Measurements from ENCODE around the gene CCDC24. TPM values are rescaled to one million over a fixed set of nuclear protein-coding genes. Genes with fewer than 3 reads are reported as not detected.

Gene CCDC24
- total and polyA plus RNA-seq, 2 of the 13 experiments (the other 11 are each of a cell fraction or from before 2014, with no cell fraction given): 1.4 to 2.9 TPM

GRCh38 chr1:43978551-43979260 lies 12.7 kb upstream of the CCDC24 start, which contains the start of gene B4GALT2 (continued):
- peak; percentile 42 for TF ChIP-seq MYC (CRISPR knock-in tag; IDR thresholded peaks at IDR 0.05; ENCODE audit: borderline replicate concordance)
- TF ChIP-seq ZNF260 (CRISPR knock-in tag; IDR thresholded peaks at IDR 0.05; ENCODE audit: borderline replicate concordance, low read depth): no peak
- no peak for TF ChIP-seq PRMT3 (CRISPR knock-in tag; IDR thresholded peaks at IDR 0.05; ENCODE audit: borderline replicate concordance, low read depth)
- 0 out of 2 replicates have a peak, but pooled peaks have one; percentile 16 for TF ChIP-seq ZNF724P (CRISPR knock-in tag; IDR thresholded peaks at IDR 0.05; ENCODE audit: borderline replicate concordance)
- TF ChIP-seq RAD51 (IDR thresholded peaks at IDR 0.05; ENCODE audit: borderline replicate concordance): no peak
- TF ChIP-seq ZNF572 (CRISPR knock-in tag; IDR thresholded peaks at IDR 0.05): no peak
- TF ChIP-seq ZNF687 (CRISPR knock-in tag; IDR thresholded peaks at IDR 0.05): peak; percentile 80
- TF ChIP-seq HOXA5 (CRISPR knock-in tag; IDR thresholded peaks at IDR 0.05): no peak
- peak; percentile 43; the same call in 1 of the 2 replicates for TF ChIP-seq GFI1 (CRISPR knock-in tag; IDR thresholded peaks at IDR 0.05; ENCODE audit: borderline replicate concordance)
- TF ChIP-seq ZNF530 (CRISPR knock-in tag; IDR thresholded peaks at IDR 0.05; ENCODE audit: low read depth): no peak
- TF ChIP-seq BRF2 (CRISPR knock-in tag; IDR thresholded peaks at IDR 0.05): 0 out of 2 replicates have a peak, but pooled peaks have one; percentile 17
- no peak for TF ChIP-seq ATF4 (CRISPR knock-in tag; IDR thresholded peaks at IDR 0.05)
- TF ChIP-seq ZNF704 (CRISPR knock-in tag; IDR thresholded peaks at IDR 0.05; ENCODE audit: borderline replicate concordance): no peak
- TF ChIP-seq DNMT1 (CRISPR knock-in tag; IDR thresholded peaks at IDR 0.05): 0 out of 2 replicates have a peak, but pooled peaks have one; percentile 26
- TF ChIP-seq ZBTB34 (CRISPR knock-in tag; IDR thresholded peaks at IDR 0.05): no peak
- peak; percentile 27; the same call in 1 of the 2 replicates for TF ChIP-seq TAF1 (CRISPR knock-in tag; IDR thresholded peaks at IDR 0.05)
- TF ChIP-seq SALL1 (CRISPR knock-in tag; IDR thresholded peaks at IDR 0.05): peak; percentile 32
- TF ChIP-seq ZNF232 (CRISPR knock-in tag; IDR thresholded peaks at IDR 0.05; ENCODE audit: borderline replicate concordance): peak; percentile 36; the same call in 1 of the 2 replicates
- TF ChIP-seq MEIS1 (CRISPR knock-in tag; IDR thresholded peaks at IDR 0.05; ENCODE audit: borderline replicate concordance): peak; percentile 44; the same call in 1 of the 2 replicates
- TF ChIP-seq TBX3 (IDR thresholded peaks at IDR 0.05; ENCODE audit: borderline replicate concordance): no peak

Measured in HepG2 (cell line).